Breast epithelium (tissue), 3 donors: ENCODE results near the gene CGN.

ENCODE experiments used
- POLR2A ChIP-seq: fragments of 450-650 bp; IDR thresholded peaks from one replicate; pipeline ENCODE4 v1.6.1; 2016; ENCODE audit warnings: antibody characterized with exemption, mild to moderate bottlenecking, moderate library complexity
- POLR2AphosphoS5 ChIP-seq, 3 donors: sonication (generic); formaldehyde crosslinking; IDR thresholded peaks; one replicate each; pipeline ENCODE4 v1.6.1; 2017; ENCODE audit warnings: antibody characterized with exemption in 3 of 3
- TF ChIP-seq, protein P1 (sequence below), 3 donors: fragments of 450-650 bp; IDR thresholded peaks; one replicate each; pipeline ENCODE4 v1.5.1; 2016 to 2017; ENCODE audit warnings: antibody characterized with exemption in 3 of 3, mild to moderate bottlenecking in 3 of 3, moderate library complexity in 3 of 3

DNA sequence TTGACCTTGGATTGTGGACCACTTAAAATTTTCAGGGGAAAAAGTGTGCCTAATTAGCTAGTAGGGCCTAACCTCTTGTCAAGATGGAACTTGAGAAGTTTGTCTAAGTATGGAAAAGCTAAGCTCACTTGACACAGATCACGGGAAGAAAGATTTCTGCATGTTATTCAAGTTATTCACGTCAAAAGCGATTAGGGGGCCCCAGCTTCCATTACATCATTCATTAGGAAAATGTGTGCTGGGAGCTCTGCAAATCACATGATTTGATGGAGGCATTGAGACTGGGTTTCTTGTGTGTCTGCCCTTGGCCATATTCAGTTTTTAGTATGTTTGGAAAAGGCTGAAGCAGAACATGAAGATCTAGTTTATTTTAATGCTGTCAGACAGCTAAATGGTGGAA is 36.4 kb upstream of the CGN start:
- TF ChIP-seq, protein P1, sequence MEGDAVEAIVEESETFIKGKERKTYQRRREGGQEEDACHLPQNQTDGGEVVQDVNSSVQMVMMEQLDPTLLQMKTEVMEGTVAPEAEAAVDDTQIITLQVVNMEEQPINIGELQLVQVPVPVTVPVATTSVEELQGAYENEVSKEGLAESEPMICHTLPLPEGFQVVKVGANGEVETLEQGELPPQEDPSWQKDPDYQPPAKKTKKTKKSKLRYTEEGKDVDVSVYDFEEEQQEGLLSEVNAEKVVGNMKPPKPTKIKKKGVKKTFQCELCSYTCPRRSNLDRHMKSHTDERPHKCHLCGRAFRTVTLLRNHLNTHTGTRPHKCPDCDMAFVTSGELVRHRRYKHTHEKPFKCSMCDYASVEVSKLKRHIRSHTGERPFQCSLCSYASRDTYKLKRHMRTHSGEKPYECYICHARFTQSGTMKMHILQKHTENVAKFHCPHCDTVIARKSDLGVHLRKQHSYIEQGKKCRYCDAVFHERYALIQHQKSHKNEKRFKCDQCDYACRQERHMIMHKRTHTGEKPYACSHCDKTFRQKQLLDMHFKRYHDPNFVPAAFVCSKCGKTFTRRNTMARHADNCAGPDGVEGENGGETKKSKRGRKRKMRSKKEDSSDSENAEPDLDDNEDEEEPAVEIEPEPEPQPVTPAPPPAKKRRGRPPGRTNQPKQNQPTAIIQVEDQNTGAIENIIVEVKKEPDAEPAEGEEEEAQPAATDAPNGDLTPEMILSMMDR (IDR thresholded peaks at IDR 0.05), result no peak
- TF ChIP-seq POLR2A, result no peak
- TF ChIP-seq POLR2AphosphoS5 (IDR thresholded peaks at IDR 0.05), result no peak
